Measurements from ENCODE around the gene CITED2. TPM values are rescaled to one million over a fixed set of nuclear protein-coding genes. Genes with fewer than 3 reads are reported as not detected.
A peak's percentile ranks its signal among the peaks of the same experiment; 100 is the strongest.

The CITED2 gene
- total RNA-seq, 1 donor from 2014 or later, result 42.6 TPM

GRCh38 chr6:139369568-139370282 lies 4.7 kb downstream of the CITED2 start:
- Mint-ChIP-seq H3K9me3 (ENCODE audit: low read depth) (no peaks in the 10 kb centered on the region), H3K27ac (no peak overlapping the region), H3K27me3 (no peaks in the 10 kb centered on the region), H3K36me3 (ENCODE audit: insufficient read depth) (peaks cover 7% of the 10 kb centered on the region), H3K4me3 (ENCODE audit: low read depth) (no peak overlapping the region), H3K4me1 (ENCODE audit: low read depth) (peaks cover 42% of the 10 kb centered on the region)
- TF ChIP-seq, protein P1, sequence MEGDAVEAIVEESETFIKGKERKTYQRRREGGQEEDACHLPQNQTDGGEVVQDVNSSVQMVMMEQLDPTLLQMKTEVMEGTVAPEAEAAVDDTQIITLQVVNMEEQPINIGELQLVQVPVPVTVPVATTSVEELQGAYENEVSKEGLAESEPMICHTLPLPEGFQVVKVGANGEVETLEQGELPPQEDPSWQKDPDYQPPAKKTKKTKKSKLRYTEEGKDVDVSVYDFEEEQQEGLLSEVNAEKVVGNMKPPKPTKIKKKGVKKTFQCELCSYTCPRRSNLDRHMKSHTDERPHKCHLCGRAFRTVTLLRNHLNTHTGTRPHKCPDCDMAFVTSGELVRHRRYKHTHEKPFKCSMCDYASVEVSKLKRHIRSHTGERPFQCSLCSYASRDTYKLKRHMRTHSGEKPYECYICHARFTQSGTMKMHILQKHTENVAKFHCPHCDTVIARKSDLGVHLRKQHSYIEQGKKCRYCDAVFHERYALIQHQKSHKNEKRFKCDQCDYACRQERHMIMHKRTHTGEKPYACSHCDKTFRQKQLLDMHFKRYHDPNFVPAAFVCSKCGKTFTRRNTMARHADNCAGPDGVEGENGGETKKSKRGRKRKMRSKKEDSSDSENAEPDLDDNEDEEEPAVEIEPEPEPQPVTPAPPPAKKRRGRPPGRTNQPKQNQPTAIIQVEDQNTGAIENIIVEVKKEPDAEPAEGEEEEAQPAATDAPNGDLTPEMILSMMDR (IDR thresholded peaks at IDR 0.05; ENCODE audit: unreplicated experiment), result peak; percentile 84
- no peak for DNase-seq (ENCODE audit: low spot score, unreplicated experiment)

GRCh38 chr6:139369068-139369467 lies 5.4 kb downstream of the CITED2 start:
- Mint-ChIP-seq H3K9me3 (ENCODE audit: low read depth) (no peaks in the 10 kb centered on the region), H3K27ac (no peak overlapping the region), H3K36me3 (ENCODE audit: insufficient read depth) (peaks cover 4% of the 10 kb centered on the region), H3K27me3 (no peaks in the 10 kb centered on the region), H3K4me3 (ENCODE audit: low read depth) (no peak overlapping the region), H3K4me1 (ENCODE audit: low read depth) (peaks cover 40% of the 10 kb centered on the region)
- DNase-seq (ENCODE audit: low spot score, unreplicated experiment), result no peak
- TF ChIP-seq, protein P1 (IDR thresholded peaks at IDR 0.05; ENCODE audit: unreplicated experiment), result no peak

- Mint-ChIP-seq H3K4me3 (ENCODE audit: low read depth) (no peak overlapping the region), H3K27me3 (no peaks in the 10 kb centered on the region), H3K9me3 (ENCODE audit: low read depth) (no peaks in the 10 kb centered on the region), H3K4me1 (ENCODE audit: low read depth) (peaks cover 40% of the 10 kb centered on the region), H3K36me3 (ENCODE audit: insufficient read depth) (peaks cover 4% of the 10 kb centered on the region), H3K27ac (no peak overlapping the region)
- TF ChIP-seq, protein P1 (IDR thresholded peaks at IDR 0.05; ENCODE audit: unreplicated experiment), result no peak
- no peak for DNase-seq (ENCODE audit: low spot score, unreplicated experiment)
These were observed 5.8 kb downstream of the CITED2 start for GRCh38 chr6:139368661-139369060.

- H3K4me1 Mint-ChIP-seq (ENCODE audit: low read depth), result peaks cover 40% of the 10 kb centered on the region
- H3K27ac Mint-ChIP-seq, result peak overlapping the region; percentile 7
- H3K27me3 Mint-ChIP-seq, result no peaks in the 10 kb centered on the region
- H3K4me3 Mint-ChIP-seq (ENCODE audit: low read depth), result no peak overlapping the region
- H3K36me3 Mint-ChIP-seq (ENCODE audit: insufficient read depth), result peaks cover 4% of the 10 kb centered on the region
- TF ChIP-seq, protein P1 (IDR thresholded peaks at IDR 0.05; ENCODE audit: unreplicated experiment), result no peak
- no peaks in the 10 kb centered on the region for H3K9me3 Mint-ChIP-seq (ENCODE audit: low read depth)
- DNase-seq (ENCODE audit: low spot score, unreplicated experiment), result no peak
These were observed 6.6 kb downstream of the CITED2 start for GRCh38 chr6:139367810-139368351.

- no peak overlapping the region for H3K27ac Mint-ChIP-seq
- H3K27me3 Mint-ChIP-seq, result no peaks in the 10 kb centered on the region
- H3K4me1 Mint-ChIP-seq (ENCODE audit: low read depth), result peaks cover 29% of the 10 kb centered on the region
- TF ChIP-seq, protein P1 (IDR thresholded peaks at IDR 0.05; ENCODE audit: unreplicated experiment), result no peak
- no peak overlapping the region for H3K4me3 Mint-ChIP-seq (ENCODE audit: low read depth)
- no peak for DNase-seq (ENCODE audit: low spot score, unreplicated experiment)
- H3K36me3 Mint-ChIP-seq (ENCODE audit: insufficient read depth), result no peaks in the 10 kb centered on the region
- H3K9me3 Mint-ChIP-seq (ENCODE audit: low read depth), result no peaks in the 10 kb centered on the region
These were observed 9.5 kb downstream of the CITED2 start for GRCh38 chr6:139364982-139365379.
